ENCODE results near the gene HSPA1L. TPM values are rescaled to one million over a fixed set of nuclear protein-coding genes. Genes with fewer than 3 reads are reported as not detected.
"Not testable (repeated sequence)": the region's sequence is repeated elsewhere in the genome, so short reads cannot be mapped to it uniquely, and the experiment has no call there.

The HSPA1L gene
- total and polyA plus RNA-seq, 2 donors from 2014 or later = 1.7 to 2.3 TPM

DNA sequence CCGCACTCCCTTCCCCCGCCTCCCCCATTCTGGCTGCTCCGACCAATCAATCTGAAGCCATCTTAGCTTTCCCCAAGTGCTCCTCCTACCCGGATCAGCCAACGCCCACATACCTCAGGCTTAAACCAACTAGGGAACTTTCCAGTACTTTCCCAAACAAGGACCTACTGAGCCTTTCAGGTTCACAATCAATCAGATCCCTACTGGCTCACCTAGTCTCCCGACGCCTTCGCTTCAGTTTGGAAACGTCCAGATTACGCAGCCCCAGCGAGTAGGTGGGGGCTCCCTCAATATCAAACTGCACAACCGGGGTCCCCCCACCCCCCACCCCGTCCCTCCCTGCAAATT lies 432 bp downstream of the HSPA1L start:
- TF ChIP-seq CTCF (IDR thresholded peaks at IDR 0.05; ENCODE audit: borderline replicate concordance, extremely low read depth, insufficient read depth) = no peak
- Histone ChIP-seq H3K27me3 (ENCODE audit: control insufficient read depth, insufficient read depth, low read length) (no peaks in the 10 kb centered on the region), H3K36me3 (ENCODE audit: control insufficient read depth in 2 of 3, insufficient read depth in 3 of 3, low read length in 3 of 3) (no peaks in the 10 kb centered on the region), H3K4me3 (ENCODE audit: low read length in 3 of 3) (peak overlapping the region; percentile 59 to 80 (median 77)), H3K9me3 (ENCODE audit: control insufficient read depth in 2 of 3, insufficient read depth in 1 of 3, low read length in 3 of 3) (no peaks in the 10 kb centered on the region), H3K27ac (ENCODE audit: low read depth in 2 of 2, low read length in 2 of 2) (peak overlapping the region; percentile 100), H3K4me1 (ENCODE audit: control insufficient read depth in 2 of 3, insufficient read depth in 2 of 3, low read depth in 1 of 3, low read length in 3 of 3) (peaks cover 4 to 12% (median 5%) of the 10 kb centered on the region in 3 donors), H3K9ac (ENCODE audit: low read length in 3 of 3) (peak overlapping the region; percentile 49 to 99 (median 67))
- DNase-seq (peak; percentile 96 to 99 (median 98)), FAIRE-seq (no peak)
- intact Hi-C loops (cut with DNase I) = no loop called here

- intact Hi-C loops (cut with DNase I) = no loop called here
- no peak for TF ChIP-seq CTCF (IDR thresholded peaks at IDR 0.05; ENCODE audit: borderline replicate concordance, extremely low read depth, insufficient read depth)
Observed at GRCh38 chr6:31813465-31813849, 1.6 kb downstream of the HSPA1L start.

GRCh38 chr6:31811645-31812044 lies 3.4 kb downstream of the HSPA1L start:
- no peak for TF ChIP-seq CTCF (IDR thresholded peaks at IDR 0.05; ENCODE audit: borderline replicate concordance, extremely low read depth, insufficient read depth)
- no peak overlapping the region for H3K4me3 ChIP-seq (ENCODE audit: low read length in 3 of 3)
- no peaks in the 10 kb centered on the region for H3K27me3 ChIP-seq (ENCODE audit: control insufficient read depth, insufficient read depth, low read length)
- FAIRE-seq = no peak
- H3K4me1 ChIP-seq (ENCODE audit: control insufficient read depth in 2 of 3, insufficient read depth in 2 of 3, low read depth in 1 of 3, low read length in 3 of 3) = peaks cover 0 to 7% (median 4%) of the 10 kb centered on the region in 3 donors
- no peak overlapping the region for H3K9ac ChIP-seq (ENCODE audit: low read length in 3 of 3)
- H3K27ac ChIP-seq (ENCODE audit: low read depth in 2 of 2, low read length in 2 of 2) = no peak overlapping the region
- no peaks in the 10 kb centered on the region for H3K36me3 ChIP-seq (ENCODE audit: control insufficient read depth in 2 of 3, insufficient read depth in 3 of 3, low read length in 3 of 3)
- intact Hi-C loops (cut with DNase I) = no loop called here
- DNase-seq = no peak
- H3K9me3 ChIP-seq (ENCODE audit: control insufficient read depth in 2 of 3, insufficient read depth in 1 of 3, low read length in 3 of 3) = no peaks in the 10 kb centered on the region

More at GRCh38 chr6:31813465-31813849, 1.6 kb downstream of the HSPA1L start:
- Histone ChIP-seq H3K4me3 (ENCODE audit: low read length in 3 of 3) (peak overlapping the region in 2 of 3 donors; percentile 11 to 46), H3K9me3 (ENCODE audit: control insufficient read depth in 2 of 3, insufficient read depth in 1 of 3, low read length in 3 of 3) (no peaks in the 10 kb centered on the region), H3K4me1 (ENCODE audit: control insufficient read depth in 2 of 3, insufficient read depth in 2 of 3, low read depth in 1 of 3, low read length in 3 of 3) (peaks cover 2 to 12% (median 4%) of the 10 kb centered on the region in 3 donors), H3K9ac (ENCODE audit: low read length in 3 of 3) (peak overlapping the region in 2 of 3 donors; percentile 65 to 71), H3K27me3 (ENCODE audit: control insufficient read depth, insufficient read depth, low read length) (no peaks in the 10 kb centered on the region), H3K36me3 (ENCODE audit: control insufficient read depth in 2 of 3, insufficient read depth in 3 of 3, low read length in 3 of 3) (no peaks in the 10 kb centered on the region), H3K27ac (ENCODE audit: low read depth in 2 of 2, low read length in 2 of 2) (peak overlapping the region; percentile 91 to 100)
- FAIRE-seq (no peak), DNase-seq (peak in 1 of 5 donors; percentile 52)

GRCh38 chr6:31808599-31808998 lies 6.5 kb downstream of the HSPA1L start:
- H3K27ac ChIP-seq (ENCODE audit: low read depth in 2 of 2, low read length in 2 of 2); H3K9ac ChIP-seq (ENCODE audit: low read length in 3 of 3); intact Hi-C loops (cut with DNase I); H3K4me1 ChIP-seq (ENCODE audit: control insufficient read depth in 2 of 3, insufficient read depth in 2 of 3, low read depth in 1 of 3, low read length in 3 of 3); H3K9me3 ChIP-seq (ENCODE audit: control insufficient read depth in 2 of 3, insufficient read depth in 1 of 3, low read length in 3 of 3); DNase-seq; H3K36me3 ChIP-seq (ENCODE audit: control insufficient read depth in 2 of 3, insufficient read depth in 3 of 3, low read length in 3 of 3); H3K4me3 ChIP-seq (ENCODE audit: low read length in 3 of 3); H3K27me3 ChIP-seq (ENCODE audit: control insufficient read depth, insufficient read depth, low read length); FAIRE-seq: not testable (repeated sequence)

Measured in kidney (tissue), 14 donors.